ENCODE measurements around the gene HOXD8. TPM values are rescaled to one million over a fixed set of nuclear protein-coding genes. Genes with fewer than 3 reads are reported as not detected.

Gene HOXD8
- total RNA-seq, 1 experiment from 2014 or later = 0.39 TPM

DNA sequence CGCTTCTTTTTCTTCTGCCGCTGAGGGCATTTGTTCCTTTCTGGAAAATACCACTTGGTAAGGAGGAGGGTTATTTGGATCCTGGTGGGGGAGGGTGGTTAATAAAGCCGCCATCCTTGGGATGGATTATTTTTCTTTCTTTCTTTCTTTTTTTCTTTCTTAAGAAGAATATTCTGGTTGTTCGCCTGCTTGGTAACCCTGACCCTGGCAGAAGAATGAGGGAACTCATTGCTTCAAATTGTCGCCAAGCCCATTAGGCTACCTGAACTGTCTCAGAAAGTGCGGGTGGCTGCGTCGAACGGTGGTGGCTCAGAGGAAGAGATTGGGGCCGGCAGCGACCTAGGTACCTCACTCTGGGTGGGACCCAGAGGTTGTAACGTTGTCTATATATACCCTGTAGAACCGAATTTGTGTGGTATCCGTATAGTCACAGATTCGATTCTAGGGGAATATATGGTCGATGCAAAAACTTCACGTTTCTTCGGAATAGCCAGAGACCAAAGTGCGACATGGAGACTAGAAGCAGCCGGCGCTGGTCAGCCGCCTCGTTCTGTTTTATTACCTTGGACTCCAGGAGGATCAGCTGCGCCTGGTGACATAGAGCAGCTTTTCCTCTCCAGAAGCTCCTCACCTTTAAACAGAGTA is 20.6 kb downstream of the HOXD8 start:
- POLR2A ChIA-PET (ENCODE audit: unreplicated experiment) = no interaction called here
- H2AFZ ChIP-seq = no peak overlapping the region
- no peak overlapping the region for H3K4me2 ChIP-seq
- no peaks in the 10 kb centered on the region for H3K9me3 ChIP-seq (ENCODE audit: insufficient read depth, low read depth)
- DNase-seq = no peak
- H3K27ac ChIP-seq = no peak overlapping the region
- BruUV-seq (replicated peaks) = no TSS peak
- no peak overlapping the region for H3K4me3 ChIP-seq
- no peaks in the 10 kb centered on the region for H4K20me1 ChIP-seq (ENCODE audit: insufficient read depth)
- TF ChIP-seq EZH2 (IDR thresholded peaks at IDR 0.05; ENCODE audit: low read depth) (no peak), CTCF (conservative IDR thresholded peaks at IDR 0.05) (no peak)
- H3K9me2 ChIP-seq (ENCODE audit: insufficient read depth) = no peaks in the 10 kb centered on the region
- CTCF ChIA-PET = no interaction called here
- H3K27me3 ChIP-seq (ENCODE audit: insufficient read depth, low read depth) = peaks cover 89% of the 10 kb centered on the region
- H3K4me1 ChIP-seq (replicated peaks; ENCODE audit: insufficient read depth) = no peaks in the 10 kb centered on the region
- no peaks in the 10 kb centered on the region for H3K36me3 ChIP-seq (ENCODE audit: low read depth)
- no peaks in the 10 kb centered on the region for H3F3A ChIP-seq (ENCODE audit: insufficient read depth, low read depth)
- no peaks in the 10 kb centered on the region for H3K79me2 ChIP-seq (ENCODE audit: low read depth)
- intact Hi-C loops (cut with micrococcal nuclease; ENCODE audit: unreplicated experiment) = no loop called here

GRCh38 chr2:176150584-176151441 is 21.3 kb downstream of the HOXD8 start:
- no peak overlapping the region for H3K4me3 ChIP-seq
- H2AFZ ChIP-seq = no peak overlapping the region
- no peaks in the 10 kb centered on the region for H3K9me3 ChIP-seq (ENCODE audit: insufficient read depth, low read depth)
- no peaks in the 10 kb centered on the region for H3K79me2 ChIP-seq (ENCODE audit: low read depth)
- no peak for TF ChIP-seq EZH2 (IDR thresholded peaks at IDR 0.05; ENCODE audit: low read depth)
- TF ChIP-seq CTCF (conservative IDR thresholded peaks at IDR 0.05) = no peak
- intact Hi-C loops (cut with micrococcal nuclease; ENCODE audit: unreplicated experiment) = no loop called here
- no peak overlapping the region for H3K27ac ChIP-seq
- peaks cover 89% of the 10 kb centered on the region for H3K27me3 ChIP-seq (ENCODE audit: insufficient read depth, low read depth)
- H4K20me1 ChIP-seq (ENCODE audit: insufficient read depth) = no peaks in the 10 kb centered on the region
- no peaks in the 10 kb centered on the region for H3K36me3 ChIP-seq (ENCODE audit: low read depth)
- no peak for DNase-seq
- H3F3A ChIP-seq (ENCODE audit: insufficient read depth, low read depth) = no peaks in the 10 kb centered on the region
- no TSS peak for BruUV-seq (replicated peaks)
- H3K9me2 ChIP-seq (ENCODE audit: insufficient read depth) = no peaks in the 10 kb centered on the region
- CTCF ChIA-PET = no interaction called here
- no peak overlapping the region for H3K4me2 ChIP-seq
- H3K4me1 ChIP-seq (replicated peaks; ENCODE audit: insufficient read depth) = no peaks in the 10 kb centered on the region
- POLR2A ChIA-PET (ENCODE audit: unreplicated experiment) = no interaction called here

- ChIA-PET CTCF (no interaction called here), POLR2A (ENCODE audit: unreplicated experiment) (no interaction called here)
- no peak within 1 kb of the TSS for H3K4me3 ChIP-seq
- H4K20me1 ChIP-seq (ENCODE audit: insufficient read depth) = no peaks in the 10 kb centered on the region
- no peak within 1 kb of the TSS for H3K27ac ChIP-seq
- DNase-seq = no peak
- peaks cover 89% of the 10 kb centered on the region for H3K27me3 ChIP-seq (ENCODE audit: insufficient read depth, low read depth)
- BruUV-seq (replicated peaks) = no TSS peak
- H2AFZ ChIP-seq = no peak within 1 kb of the TSS
- no peaks in the 10 kb centered on the region for H3K79me2 ChIP-seq (ENCODE audit: low read depth)
- no peaks in the 10 kb centered on the region for H3K9me3 ChIP-seq (ENCODE audit: insufficient read depth, low read depth)
- no peaks in the 10 kb centered on the region for H3K4me1 ChIP-seq (replicated peaks; ENCODE audit: insufficient read depth)
- TF ChIP-seq EZH2 (IDR thresholded peaks at IDR 0.05; ENCODE audit: low read depth) (no peak), CTCF (conservative IDR thresholded peaks at IDR 0.05) (no peak)
- no peaks in the 10 kb centered on the region for H3F3A ChIP-seq (ENCODE audit: insufficient read depth, low read depth)
- H3K4me2 ChIP-seq = no peak within 1 kb of the TSS
- intact Hi-C loops (cut with micrococcal nuclease; ENCODE audit: unreplicated experiment) = no loop called here
- H3K36me3 ChIP-seq (ENCODE audit: low read depth) = no peaks in the 10 kb centered on the region
- no peaks in the 10 kb centered on the region for H3K9me2 ChIP-seq (ENCODE audit: insufficient read depth)
Measured at GRCh38 chr2:176151442-176152287, 22.2 kb downstream of the HOXD8 start, which contains the start of gene HOXD4. Gene HOXD4 (plus strand): TSS chr2:176151550. CDS start chr2:176151634, 84 bp downstream.
